ENCODE measurements around the gene ZG16B.

ZG16B gene

DNA sequence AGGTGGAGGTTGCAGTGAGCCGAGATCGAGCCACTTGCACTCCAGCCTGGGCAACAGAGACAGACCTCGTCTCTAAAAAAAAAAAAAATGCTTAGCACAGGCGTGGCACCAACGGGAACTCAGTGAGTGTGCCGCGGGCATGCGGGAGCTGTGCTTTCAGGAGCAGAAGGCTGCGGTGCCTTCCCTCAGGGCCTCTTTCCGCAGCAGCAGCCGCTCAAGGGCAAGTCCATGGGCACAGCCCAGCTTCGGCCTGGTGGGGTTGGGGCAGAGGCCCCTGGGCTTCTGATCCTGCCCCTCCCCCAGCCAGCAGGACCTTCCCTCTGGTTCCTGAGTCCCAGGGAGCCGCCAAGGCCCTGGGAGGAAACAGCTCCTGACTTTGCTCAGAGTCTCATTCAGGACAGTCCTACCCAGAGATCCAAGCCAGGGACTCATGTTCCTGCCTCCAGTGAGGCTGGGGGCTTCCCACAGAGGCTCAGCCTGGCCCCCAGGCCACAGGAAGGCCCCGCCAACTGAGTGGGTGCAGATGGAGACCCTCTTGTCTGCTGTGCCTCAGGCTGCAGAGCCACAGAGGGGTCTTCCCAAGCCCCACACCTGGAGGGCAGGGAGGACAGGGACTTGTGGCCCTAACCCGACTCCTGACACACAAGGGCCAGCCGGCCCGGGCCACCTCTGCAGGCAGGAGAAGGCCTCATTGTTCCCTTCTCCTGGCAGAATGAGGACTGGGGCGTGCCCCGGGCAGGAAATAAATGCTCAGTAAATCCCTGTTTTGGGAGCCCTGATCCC lies 3.3 kb upstream of the ZG16B start:
- Histone ChIP-seq H3K4me1 (ENCODE audit: control insufficient read depth, low read length) (no peaks in the 10 kb centered on the region), H3K36me3 (ENCODE audit: control insufficient read depth, low read length) (no peaks in the 10 kb centered on the region), H3F3A (ENCODE audit: control insufficient read depth, insufficient read depth) (no peaks in the 10 kb centered on the region), H3K27ac (ENCODE audit: low read depth, low read length) (no peak overlapping the region), H3K79me2 (ENCODE audit: control insufficient read depth, low read length) (no peaks in the 10 kb centered on the region), H4K20me1 (ENCODE audit: control insufficient read depth, insufficient read depth, low read depth, low read length) (no peaks in the 10 kb centered on the region), H3K27me3 (ENCODE audit: control insufficient read depth, low read length) (no peaks in the 10 kb centered on the region), H3K4me3 (ENCODE audit: low read length) (no peak overlapping the region), H3K4me2 (ENCODE audit: low read length) (no peak overlapping the region), H3K9me3 (ENCODE audit: control insufficient read depth, insufficient read depth, low read length) (no peaks in the 10 kb centered on the region), H3K9me2 (replicated peaks; ENCODE audit: control insufficient read depth, low read length) (no peaks in the 10 kb centered on the region)
- TF ChIP-seq CTCF (IDR thresholded peaks at IDR 0.05; ENCODE audit: low read depth, low read length, poor library complexity, severe bottlenecking) = no peak
- TF ChIP-seq EZH2phosphoT487 (IDR thresholded peaks at IDR 0.05; ENCODE audit: borderline replicate concordance, low read length) = no peak

- TF ChIP-seq EZH2phosphoT487 (IDR thresholded peaks at IDR 0.05; ENCODE audit: borderline replicate concordance, low read length) (no peak), CTCF (IDR thresholded peaks at IDR 0.05; ENCODE audit: low read depth, low read length, poor library complexity, severe bottlenecking) (no peak)
- Histone ChIP-seq H3K4me2 (ENCODE audit: low read length) (no peak overlapping the region), H3K36me3 (ENCODE audit: control insufficient read depth, low read length) (no peaks in the 10 kb centered on the region), H3K9me2 (replicated peaks; ENCODE audit: control insufficient read depth, low read length) (no peaks in the 10 kb centered on the region), H4K20me1 (ENCODE audit: control insufficient read depth, insufficient read depth, low read depth, low read length) (no peaks in the 10 kb centered on the region), H3K4me1 (ENCODE audit: control insufficient read depth, low read length) (no peaks in the 10 kb centered on the region), H3K4me3 (ENCODE audit: low read length) (no peak overlapping the region), H3K27me3 (ENCODE audit: control insufficient read depth, low read length) (no peaks in the 10 kb centered on the region), H3F3A (ENCODE audit: control insufficient read depth, insufficient read depth) (no peaks in the 10 kb centered on the region), H3K27ac (ENCODE audit: low read depth, low read length) (no peak overlapping the region), H3K9me3 (ENCODE audit: control insufficient read depth, insufficient read depth, low read length) (no peaks in the 10 kb centered on the region), H3K79me2 (ENCODE audit: control insufficient read depth, low read length) (no peaks in the 10 kb centered on the region)
Observed at GRCh38 chr16:2827374-2827791, 2.7 kb upstream of the ZG16B start.

DNA sequence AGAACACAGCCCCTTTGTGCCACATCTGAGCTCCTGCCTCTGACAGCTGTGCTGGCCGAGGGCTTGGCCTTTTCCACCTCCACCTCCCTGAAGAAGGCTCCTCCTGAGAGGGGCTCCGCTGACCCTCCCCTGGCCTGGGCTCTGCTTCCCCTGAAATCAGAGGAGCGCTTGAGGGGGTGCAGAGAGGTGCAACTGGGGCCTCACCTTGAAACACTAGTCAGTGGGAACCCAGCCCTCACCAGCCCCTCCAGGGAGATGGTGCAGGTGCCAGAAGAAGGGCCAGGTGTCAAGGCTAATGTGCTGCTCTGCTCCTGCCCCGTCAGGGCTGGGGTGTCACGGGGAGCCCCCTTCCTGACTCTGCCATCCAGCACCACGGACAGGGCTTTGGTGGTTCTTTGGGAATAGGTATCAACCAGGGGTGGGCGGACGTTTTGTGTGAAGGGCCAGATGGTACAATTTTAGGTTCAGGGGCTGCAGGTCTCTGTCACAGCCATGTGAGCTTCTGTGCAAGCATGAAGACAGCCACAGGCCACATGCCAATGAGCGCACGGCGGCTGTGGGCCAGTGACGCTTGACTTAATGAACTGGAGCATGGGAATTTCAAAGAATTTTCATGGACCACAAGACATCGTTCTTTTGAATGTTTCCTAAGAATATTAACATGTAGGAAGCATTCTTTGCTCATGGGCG lies 2.1 kb upstream of the ZG16B start:
- no peak for TF ChIP-seq EZH2phosphoT487 (IDR thresholded peaks at IDR 0.05; ENCODE audit: borderline replicate concordance, low read length)
- no peaks in the 10 kb centered on the region for H3F3A ChIP-seq (ENCODE audit: control insufficient read depth, insufficient read depth)
- H3K9me3 ChIP-seq (ENCODE audit: control insufficient read depth, insufficient read depth, low read length) = no peaks in the 10 kb centered on the region
- no peaks in the 10 kb centered on the region for H4K20me1 ChIP-seq (ENCODE audit: control insufficient read depth, insufficient read depth, low read depth, low read length)
- H3K4me1 ChIP-seq (ENCODE audit: control insufficient read depth, low read length) = no peaks in the 10 kb centered on the region
- no peaks in the 10 kb centered on the region for H3K9me2 ChIP-seq (replicated peaks; ENCODE audit: control insufficient read depth, low read length)
- H3K36me3 ChIP-seq (ENCODE audit: control insufficient read depth, low read length) = no peaks in the 10 kb centered on the region
- H3K79me2 ChIP-seq (ENCODE audit: control insufficient read depth, low read length) = no peaks in the 10 kb centered on the region
- no peak overlapping the region for H3K27ac ChIP-seq (ENCODE audit: low read depth, low read length)
- no peaks in the 10 kb centered on the region for H3K27me3 ChIP-seq (ENCODE audit: control insufficient read depth, low read length)
- no peak overlapping the region for H3K4me2 ChIP-seq (ENCODE audit: low read length)
- H3K4me3 ChIP-seq (ENCODE audit: low read length) = no peak overlapping the region

DNA sequence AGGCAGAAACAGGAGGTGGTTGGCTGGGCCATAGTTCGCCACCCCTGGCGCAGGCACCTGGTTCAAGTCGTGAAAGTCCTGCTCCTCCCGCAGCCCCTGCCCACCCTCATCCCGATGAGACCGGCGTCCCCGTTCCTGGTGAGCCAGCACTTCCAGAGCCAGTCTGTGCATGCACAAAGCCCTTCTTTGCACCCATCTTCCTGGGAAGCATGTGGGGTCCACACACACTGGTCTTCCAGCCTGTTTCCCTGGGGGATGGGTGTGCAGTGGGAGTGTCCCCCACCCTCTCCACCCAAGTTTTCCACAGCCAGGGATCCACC lies 1.6 kb upstream of the ZG16B start:
- Histone ChIP-seq H3K36me3 (ENCODE audit: control insufficient read depth, low read length) (no peaks in the 10 kb centered on the region), H3K4me1 (ENCODE audit: control insufficient read depth, low read length) (no peaks in the 10 kb centered on the region), H3K9me2 (replicated peaks; ENCODE audit: control insufficient read depth, low read length) (no peaks in the 10 kb centered on the region), H3F3A (ENCODE audit: control insufficient read depth, insufficient read depth) (no peaks in the 10 kb centered on the region), H3K27ac (ENCODE audit: low read depth, low read length) (no peak overlapping the region), H3K9me3 (ENCODE audit: control insufficient read depth, insufficient read depth, low read length) (no peaks in the 10 kb centered on the region), H3K4me2 (ENCODE audit: low read length) (no peak overlapping the region), H3K27me3 (ENCODE audit: control insufficient read depth, low read length) (no peaks in the 10 kb centered on the region), H3K4me3 (ENCODE audit: low read length) (no peak overlapping the region), H4K20me1 (ENCODE audit: control insufficient read depth, insufficient read depth, low read depth, low read length) (no peaks in the 10 kb centered on the region), H3K79me2 (ENCODE audit: control insufficient read depth, low read length) (no peaks in the 10 kb centered on the region)
- no peak for TF ChIP-seq EZH2phosphoT487 (IDR thresholded peaks at IDR 0.05; ENCODE audit: borderline replicate concordance, low read length)
- no peak for TF ChIP-seq CTCF (IDR thresholded peaks at IDR 0.05; ENCODE audit: low read depth, low read length, poor library complexity, severe bottlenecking)
